PC-9 (cell line): ENCODE measurements around the gene LMCD1.

Source experiments
- EZH2 ChIP-seq: fragments of 200-600 bp; sonication (generic); IDR thresholded peaks from 2 replicates; pipeline ENCODE4 v1.8.0; 2017; ENCODE audit warnings: antibody characterized with exemption, low read depth
- TF ChIP-seq, protein P1 (sequence below): fragments of 200-600 bp; sonication (generic); conservative IDR thresholded peaks from 2 replicates; pipeline ENCODE4 v1.6.1; 2017; ENCODE audit warnings: mixed run types, antibody characterized with exemption, mild to moderate bottlenecking, moderate library complexity

DNA sequence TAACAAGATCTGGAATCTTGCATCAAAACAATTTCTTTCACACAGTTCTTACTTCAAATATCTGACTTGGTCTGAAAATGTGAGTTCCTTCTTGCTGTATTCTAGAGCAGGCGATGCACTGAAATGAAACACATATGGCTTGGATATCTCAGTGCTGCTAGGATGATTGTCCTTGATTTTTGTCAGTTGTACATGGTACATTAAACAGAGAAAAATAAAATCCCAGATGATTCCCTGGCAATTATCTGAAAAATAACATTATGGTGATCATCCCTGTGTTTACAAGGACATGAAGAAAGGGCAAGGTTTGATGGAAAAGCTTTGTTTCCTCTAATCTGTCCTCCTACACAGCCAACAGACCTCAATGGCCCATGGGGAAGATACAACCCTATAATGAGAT, 10.6 kb downstream of the LMCD1 start:
- TF ChIP-seq, protein P1, sequence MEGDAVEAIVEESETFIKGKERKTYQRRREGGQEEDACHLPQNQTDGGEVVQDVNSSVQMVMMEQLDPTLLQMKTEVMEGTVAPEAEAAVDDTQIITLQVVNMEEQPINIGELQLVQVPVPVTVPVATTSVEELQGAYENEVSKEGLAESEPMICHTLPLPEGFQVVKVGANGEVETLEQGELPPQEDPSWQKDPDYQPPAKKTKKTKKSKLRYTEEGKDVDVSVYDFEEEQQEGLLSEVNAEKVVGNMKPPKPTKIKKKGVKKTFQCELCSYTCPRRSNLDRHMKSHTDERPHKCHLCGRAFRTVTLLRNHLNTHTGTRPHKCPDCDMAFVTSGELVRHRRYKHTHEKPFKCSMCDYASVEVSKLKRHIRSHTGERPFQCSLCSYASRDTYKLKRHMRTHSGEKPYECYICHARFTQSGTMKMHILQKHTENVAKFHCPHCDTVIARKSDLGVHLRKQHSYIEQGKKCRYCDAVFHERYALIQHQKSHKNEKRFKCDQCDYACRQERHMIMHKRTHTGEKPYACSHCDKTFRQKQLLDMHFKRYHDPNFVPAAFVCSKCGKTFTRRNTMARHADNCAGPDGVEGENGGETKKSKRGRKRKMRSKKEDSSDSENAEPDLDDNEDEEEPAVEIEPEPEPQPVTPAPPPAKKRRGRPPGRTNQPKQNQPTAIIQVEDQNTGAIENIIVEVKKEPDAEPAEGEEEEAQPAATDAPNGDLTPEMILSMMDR: no peak
- TF ChIP-seq EZH2: no peak
